Activated CD8-positive, alpha-beta memory T cell treated with anti-CD3 and anti-CD28 coated beads for 36 hours (primary cell): ENCODE results near the gene KNTC1. TPM values are rescaled to one million over a fixed set of nuclear protein-coding genes. Genes with fewer than 3 reads are reported as not detected.
"Not testable (repeated sequence)": the region's sequence is repeated elsewhere in the genome, so short reads cannot be mapped to it uniquely, and the experiment has no call there.

Experiments used
- CTCF ChIA-PET: fragments of 350-600 bp; sonication (Branson Sonifier 250); formaldehyde crosslinking; loops from one replicate; lab custom pipeline; 2021; ENCODE audit warnings: antibody characterized with exemption; lab: Charles Lee
- POLR2A ChIA-PET: fragments of 350-600 bp; sonication (Branson Sonifier 250); formaldehyde crosslinking; loops from one replicate; lab custom pipeline; 2021; ENCODE audit warnings: antibody characterized with exemption; lab: Charles Lee
- total RNA-seq, 2 experiments: library from RNA; stranded (reverse); gene quantifications; one replicate each; pipeline ENCODE4 v1.2.3, GENCODE V29; 2021

KNTC1 gene
- total RNA-seq, 2 experiments from 2014 or later = 90.7 to 97.8 TPM

- ChIA-PET POLR2A (interaction anchor here (0.6 kb wide), 1 partner anchor 27 kb away, joined by 3 read pairs; no protein-coding TSS in a partner anchor), CTCF (no interaction called here)
Observed at GRCh38 chr12:122602456-122602855, 75.4 kb downstream of the KNTC1 start.

- ChIA-PET CTCF (no interaction called here), POLR2A (no interaction called here)
Observed at GRCh38 chr12:122604993-122605392, 77.9 kb downstream of the KNTC1 start.

DNA sequence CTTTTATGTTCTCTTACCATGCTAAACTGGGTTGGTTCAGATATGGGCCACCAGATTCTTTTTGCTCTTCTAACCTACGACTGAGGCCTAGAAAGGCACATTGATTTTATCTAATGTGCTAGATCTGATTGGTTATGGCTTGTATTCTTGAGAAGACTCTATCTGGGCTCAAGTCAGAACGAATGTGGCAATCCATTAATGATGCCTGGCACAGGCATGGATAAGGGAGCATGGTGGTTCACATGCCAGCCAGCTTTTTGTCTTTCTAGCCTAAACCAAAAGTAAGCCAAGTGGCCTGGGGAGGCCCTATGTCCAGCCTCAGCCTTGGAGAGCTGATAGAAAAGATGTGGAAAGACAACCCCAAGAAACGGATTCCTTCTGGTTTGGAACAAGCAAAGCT is 82.7 kb downstream of the KNTC1 start:
- POLR2A ChIA-PET = no interaction called here
- CTCF ChIA-PET = no interaction called here

- ChIA-PET CTCF (no interaction called here), POLR2A (no interaction called here)
Observed at GRCh38 chr12:122610207-122610606, 83.2 kb downstream of the KNTC1 start.

DNA sequence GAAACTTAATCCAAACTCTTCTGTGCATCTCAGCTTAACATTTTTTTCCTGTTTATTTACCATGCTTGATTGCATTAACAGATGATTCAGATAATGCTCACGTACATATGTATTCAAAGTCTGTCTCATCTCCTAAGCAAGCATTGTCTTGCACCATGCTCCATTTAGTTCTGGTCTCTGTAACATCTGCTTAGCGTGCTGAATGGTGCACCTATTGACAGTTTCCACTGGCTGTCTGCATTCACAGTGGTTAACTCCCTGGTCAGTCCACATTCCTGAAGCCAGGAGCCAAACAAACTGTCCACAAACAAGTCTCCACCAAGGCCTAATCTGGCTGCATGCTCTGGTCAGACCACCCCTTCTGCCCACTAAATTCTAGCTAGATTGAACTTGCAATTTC is 83.9 kb downstream of the KNTC1 start:
- ChIA-PET POLR2A (no interaction called here), CTCF (no interaction called here)

DNA sequence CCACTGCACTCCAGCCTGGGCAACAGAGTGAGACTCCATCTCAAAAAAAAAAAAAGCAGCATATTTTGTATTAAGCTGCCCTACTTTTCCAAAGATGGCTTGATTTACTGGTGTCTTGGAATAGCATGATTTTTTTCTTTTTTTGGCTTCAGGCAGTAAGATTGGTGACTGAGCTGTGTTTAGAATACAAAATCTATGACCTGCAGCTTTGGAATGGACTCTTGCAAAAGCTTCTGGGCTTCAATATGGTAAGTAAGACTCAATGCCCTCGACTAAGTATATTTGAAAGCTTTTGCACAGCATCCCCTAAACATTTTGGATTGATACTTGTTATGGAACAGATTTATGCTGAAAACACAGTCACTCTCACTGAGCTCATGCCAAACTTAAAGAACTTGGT is 87.8 kb downstream of the KNTC1 start:
- ChIA-PET CTCF (no interaction called here), POLR2A (no interaction called here)

GRCh38 chr12:122615780-122616179 is 88.7 kb downstream of the KNTC1 start:
- ChIA-PET CTCF (no interaction called here), POLR2A (no interaction called here)

DNA sequence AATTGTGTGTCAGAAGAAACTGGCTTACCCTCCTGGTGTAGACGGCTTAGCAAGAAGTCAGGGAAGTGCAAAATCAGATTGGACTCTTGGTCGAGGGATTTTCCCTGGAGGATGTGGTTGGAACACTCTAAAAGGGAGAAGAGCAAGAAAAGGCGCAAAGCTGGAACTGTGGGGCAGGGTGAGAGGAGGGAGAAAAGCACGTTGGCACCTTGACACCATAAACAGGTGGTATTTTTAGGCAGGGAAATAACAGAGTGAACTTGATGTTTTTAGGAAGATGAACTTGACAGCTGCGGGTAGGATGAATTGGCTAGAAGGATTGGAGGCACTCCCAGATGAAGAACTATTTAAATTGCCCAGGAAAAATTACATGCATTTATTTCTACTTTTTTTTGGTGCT is 108.4 kb downstream of the KNTC1 start:
- ChIA-PET CTCF (no interaction called here), POLR2A (no interaction called here)

DNA sequence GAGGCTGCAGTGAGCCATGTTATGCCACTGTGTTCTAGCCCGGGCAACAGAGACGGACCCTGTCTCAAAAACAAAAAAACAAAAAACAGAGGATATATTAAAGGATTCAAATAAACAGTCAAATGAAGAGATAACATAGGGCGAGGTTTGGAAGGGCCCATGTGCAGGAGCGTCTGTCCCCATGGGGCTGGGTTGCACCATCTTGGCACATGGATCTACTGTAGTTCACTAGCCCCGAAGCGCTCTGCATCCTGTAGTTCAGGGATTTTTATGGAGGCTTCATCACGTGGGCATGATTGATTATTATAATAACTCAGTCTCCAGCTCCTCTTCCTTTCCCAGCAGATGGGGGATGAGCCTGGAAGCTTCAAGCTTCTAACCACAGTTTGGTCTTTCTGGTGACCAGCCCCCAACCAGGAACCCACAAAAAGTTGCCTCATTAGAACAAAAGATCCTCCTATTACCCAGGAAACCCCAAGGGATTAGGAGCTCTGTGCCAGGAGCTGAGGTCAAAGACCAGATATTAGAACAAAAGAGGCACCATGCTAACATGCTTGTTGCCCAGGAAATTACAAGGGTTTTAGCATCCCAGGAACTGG is 116.3 kb downstream of the KNTC1 start:
- ChIA-PET POLR2A (no interaction called here), CTCF (no interaction called here)

DNA sequence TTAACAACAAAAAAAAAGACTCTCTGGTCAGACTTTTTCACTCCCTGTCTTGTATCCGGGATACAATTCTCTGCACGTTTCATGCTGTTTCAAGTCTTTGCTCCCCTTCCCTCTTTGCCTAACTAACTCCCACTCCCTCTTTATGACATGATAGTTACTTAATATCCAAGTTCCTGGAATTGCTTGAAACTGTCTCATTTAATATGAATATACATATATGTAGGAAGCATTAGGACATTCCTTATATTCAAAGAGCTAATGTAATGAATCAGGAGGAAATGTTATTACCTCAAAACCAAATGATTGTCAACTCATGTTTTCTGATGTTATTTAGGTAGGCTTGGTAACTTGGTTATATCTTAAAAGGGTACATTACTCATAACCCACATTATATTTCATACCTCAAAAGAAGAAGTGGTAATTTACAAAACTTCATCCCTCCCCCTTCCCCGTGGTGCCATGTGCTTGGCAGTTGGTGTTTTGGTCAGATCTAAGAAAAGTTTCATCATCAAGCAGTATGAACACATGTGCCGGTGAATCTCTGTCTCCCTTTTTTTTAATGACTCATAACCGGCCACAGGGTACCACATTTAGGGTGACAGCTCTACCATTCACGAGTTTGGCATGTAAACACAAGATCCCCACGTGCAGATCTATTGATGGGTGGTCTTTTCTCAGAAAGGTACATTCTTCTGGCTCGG is 119.6 kb downstream of the KNTC1 start:
- ChIA-PET CTCF (no interaction called here), POLR2A (interaction anchor here (1.1 kb wide), 1 partner anchor 111 kb away, joined by 3 read pairs; no protein-coding TSS in a partner anchor)

DNA sequence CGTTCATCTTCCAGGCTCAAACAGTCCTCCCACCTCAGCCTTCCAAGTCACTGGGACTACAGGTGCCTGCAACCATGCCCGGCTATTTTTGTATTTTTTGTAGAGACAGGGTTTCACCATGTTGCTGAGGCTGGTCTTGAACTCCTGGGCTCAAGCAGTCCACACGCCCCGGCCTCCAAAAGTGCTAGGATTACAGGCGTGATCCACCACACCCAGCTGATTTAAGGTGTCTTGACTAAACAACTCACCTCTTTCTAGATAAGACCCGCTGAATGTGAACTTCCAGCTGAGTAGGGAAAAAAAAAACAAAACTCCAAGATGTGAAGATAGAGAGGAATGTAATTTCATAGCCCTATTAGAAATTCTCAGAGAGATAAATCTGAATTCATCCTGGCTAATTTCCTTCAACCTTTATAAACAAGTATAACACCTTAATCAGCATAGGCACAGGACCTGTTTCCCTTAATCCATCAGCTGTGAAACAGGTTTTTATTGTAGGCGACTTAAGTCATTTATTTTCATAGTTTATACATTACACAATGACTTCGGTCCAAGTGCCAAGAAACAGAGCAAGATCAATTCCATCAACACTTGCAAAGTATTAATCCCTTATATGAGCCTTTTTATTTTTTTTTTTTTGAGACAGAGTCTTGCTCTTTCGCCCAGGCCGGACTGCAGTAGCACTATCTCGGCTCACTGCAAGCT is 124.6 kb downstream of the KNTC1 start:
- CTCF ChIA-PET = interaction anchor here (0.7 kb wide), 2 partner anchors 11 to 1716 kb away, joined by 3 read pairs; no protein-coding TSS in a partner anchor
- POLR2A ChIA-PET = interaction anchor here (0.7 kb wide), 1 partner anchor 110 kb away, joined by 6 read pairs; no protein-coding TSS in a partner anchor

DNA sequence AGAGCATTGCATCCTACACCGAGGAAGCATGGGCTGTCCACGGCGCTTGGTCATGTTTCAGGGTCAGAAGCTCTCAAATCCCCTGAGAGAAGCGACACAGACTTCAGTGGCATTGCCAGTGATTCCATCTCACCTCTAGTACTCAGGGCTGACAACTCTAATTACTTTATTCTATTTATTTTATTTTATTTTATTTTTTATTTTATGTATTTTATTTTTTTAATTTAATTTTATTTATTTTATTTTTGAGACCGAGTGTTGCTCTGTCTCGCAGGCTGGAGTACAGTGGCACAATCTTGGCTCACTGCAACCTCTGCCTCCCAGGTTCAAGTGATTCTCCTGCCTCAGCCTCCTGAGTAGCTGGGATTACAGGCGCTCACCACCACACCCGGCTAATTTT is 126.2 kb downstream of the KNTC1 start:
- POLR2A ChIA-PET, CTCF ChIA-PET: not testable (repeated sequence)

DNA sequence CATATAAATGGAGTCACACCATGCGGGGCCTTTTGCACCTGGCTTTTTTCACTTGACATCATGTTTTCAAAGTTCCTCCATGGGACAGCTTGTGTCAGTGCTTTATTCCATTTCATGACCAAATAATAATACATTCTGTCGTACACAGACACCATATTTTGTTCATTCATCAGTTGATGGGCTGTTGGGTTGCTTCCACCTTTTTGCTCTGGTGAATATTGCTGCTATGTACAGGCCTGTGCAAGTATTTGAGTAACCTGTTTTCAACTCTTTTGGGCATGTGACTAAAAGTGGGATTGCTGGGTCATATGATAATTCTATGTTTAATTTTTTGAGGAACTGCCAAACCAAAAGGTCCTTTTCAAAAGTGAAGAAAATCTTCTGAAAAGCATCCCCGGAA is 129.2 kb downstream of the KNTC1 start:
- ChIA-PET CTCF (no interaction called here), POLR2A (no interaction called here)

GRCh38 chr12:122659579-122659978 is 132.5 kb downstream of the KNTC1 start:
- ChIA-PET POLR2A (no interaction called here), CTCF (no interaction called here)

DNA sequence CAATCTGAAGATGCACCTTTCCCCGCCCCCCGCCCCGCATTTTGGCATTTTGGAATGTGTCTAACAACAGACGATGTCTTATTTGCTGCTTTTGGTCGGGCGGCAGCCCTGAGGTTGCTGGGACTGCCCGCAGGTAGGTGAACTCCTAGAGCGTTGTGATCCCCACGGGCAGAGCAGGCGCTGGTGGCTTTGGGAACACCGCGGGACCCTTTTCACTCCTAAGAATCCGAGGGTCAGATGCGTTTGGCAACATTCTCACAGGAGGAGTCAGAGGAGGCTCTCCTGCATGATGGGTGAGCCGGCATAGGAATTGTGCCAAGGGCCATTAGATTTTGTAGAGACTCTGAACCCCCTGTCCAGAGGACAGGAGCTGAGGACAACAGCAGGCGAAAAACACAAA is 134.2 kb downstream of the KNTC1 start:
- POLR2A ChIA-PET = no interaction called here
- CTCF ChIA-PET = no interaction called here

DNA sequence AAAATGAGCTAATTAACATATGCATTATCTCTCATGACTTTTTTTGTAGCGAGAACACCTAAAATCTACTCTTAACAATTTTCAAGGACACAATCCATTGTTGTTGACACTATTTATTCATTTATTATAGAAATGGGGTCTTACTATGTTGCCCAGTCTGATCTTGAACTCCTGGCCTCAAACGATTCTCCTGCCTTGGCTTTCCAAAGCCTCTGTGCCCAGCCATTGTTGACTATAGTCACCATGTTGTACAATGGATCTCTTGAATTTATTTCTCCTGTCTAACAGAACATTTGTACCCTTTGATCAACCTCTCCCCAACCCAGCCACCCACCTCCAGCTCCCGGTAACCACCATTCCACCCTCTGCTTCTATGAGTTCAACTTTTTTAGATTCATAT is 134.9 kb downstream of the KNTC1 start:
- ChIA-PET POLR2A (no interaction called here), CTCF (no interaction called here)

GRCh38 chr12:122665349-122665748 is 138.3 kb downstream of the KNTC1 start:
- ChIA-PET CTCF (no interaction called here), POLR2A (no interaction called here)

GRCh38 chr12:122665759-122666158 is 138.7 kb downstream of the KNTC1 start:
- POLR2A ChIA-PET = no interaction called here
- CTCF ChIA-PET = no interaction called here

GRCh38 chr12:122668268-122668667 is 141.2 kb downstream of the KNTC1 start:
- ChIA-PET CTCF (interaction anchor here (0.6 kb wide), 1 partner anchor 37 kb away, joined by 3 read pairs; no protein-coding TSS in a partner anchor), POLR2A (interaction anchor here (0.6 kb wide), 1 partner anchor 85 kb away, joined by 3 read pairs; no protein-coding TSS in a partner anchor)

- ChIA-PET CTCF (no interaction called here), POLR2A (no interaction called here)
Observed at GRCh38 chr12:122669397-122670070, 142.5 kb downstream of the KNTC1 start.
